Vagina (tissue), 2 donors: ENCODE data around the gene KEL.

Experiments
- CTCF ChIP-seq, 3 experiments: fragments of 450-650 bp in 2 of 3; fragments of 200-600 bp in 1 of 3; sonication (generic) in 1 of 3; IDR thresholded peaks; one replicate each; pipeline ENCODE4 v1.5.1; 2017 to 2019; ENCODE audit warnings: antibody characterized with exemption in 3 of 3, mild to moderate bottlenecking in 2 of 3, moderate library complexity in 2 of 3
- POLR2A ChIP-seq, 2 donors: fragments of 450-650 bp; IDR thresholded peaks; one replicate each; pipeline ENCODE4 v1.6.1; 2017; ENCODE audit warnings: antibody characterized with exemption in 2 of 2, mild to moderate bottlenecking in 2 of 2, moderate library complexity in 2 of 2
- POLR2AphosphoS5 ChIP-seq, 2 donors: sonication (generic); formaldehyde crosslinking; IDR thresholded peaks; one replicate each; pipeline ENCODE4 v1.9.0; 2017; ENCODE audit warnings: antibody characterized with exemption in 2 of 2, mild to moderate bottlenecking in 2 of 2, low read depth in 1 of 2; ENCODE audit not compliant: insufficient read depth in 1 of 2

- no peak for TF ChIP-seq CTCF (IDR thresholded peaks at IDR 0.05)
- TF ChIP-seq POLR2AphosphoS5 (IDR thresholded peaks at IDR 0.05; ENCODE audit: insufficient read depth in 1 of 2, low read depth in 1 of 2): no peak
- no peak for TF ChIP-seq POLR2A (IDR thresholded peaks at IDR 0.05)
Measured at GRCh38 chr7:142961973-142962926, at the start of gene KEL.
